PFSK-1 (cell line): ENCODE results near the gene KAZN.

ENCODE experiments used
- REST ChIP-seq, 2 experiments: IDR thresholded peaks; 2 replicates each; pipeline versions ENCODE4 v1.6.1 to v1.8.0; 2011 to 2012; ENCODE audit warnings: low read depth in 2 of 2, low read length in 2 of 2, control low read depth in 1 of 2, inconsistent platforms in 1 of 2, mild to moderate bottlenecking in 1 of 2, moderate library complexity in 1 of 2; ENCODE audit not compliant: insufficient read depth in 1 of 2
- SIN3A ChIP-seq: IDR thresholded peaks from 2 replicates; pipeline ENCODE4 v1.6.1; 2012; ENCODE audit warnings: mild to moderate bottlenecking, low read length, moderate library complexity, borderline replicate concordance; ENCODE audit not compliant: insufficient read depth

GRCh38 chr1:14666962-14667650 is 68.6 kb downstream of the KAZN start:
- TF ChIP-seq SIN3A (no peak), REST (IDR thresholded peaks at IDR 0.05; ENCODE audit: insufficient read depth in 1 of 2, low read depth in 2 of 2, low read length in 2 of 2) (no peak)
